DMS114 treated with DMSO at 0.1 percent for 48 hours (cell line): ENCODE data around the gene BMX.

ENCODE experiments used
- DNase-seq: peaks from one replicate; lab custom pipeline; 2025; ENCODE audit not compliant: unreplicated experiment; lab: John Stamatoyannopoulos, UW

BMX gene

DNA sequence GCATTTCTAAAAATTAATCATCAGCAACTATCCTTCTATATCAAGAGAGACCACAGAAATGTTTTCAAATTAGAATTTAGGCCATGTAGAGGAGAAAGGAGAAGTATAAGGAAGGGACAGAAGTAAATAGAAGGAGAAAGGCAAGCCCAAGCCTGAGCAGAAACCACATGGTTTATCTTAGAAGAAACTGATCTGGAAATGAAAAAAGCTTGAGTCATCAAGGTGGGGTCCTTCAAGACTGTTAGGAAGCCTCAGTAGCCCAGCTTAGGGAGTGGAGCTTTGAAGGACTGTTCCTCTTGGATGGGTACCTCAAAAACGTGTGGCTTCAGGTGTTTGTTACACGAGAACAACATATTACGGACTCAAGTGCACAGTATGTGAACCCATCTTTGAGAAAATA is 4.5 kb downstream of the BMX start:
- no peak for DNase-seq

DNA sequence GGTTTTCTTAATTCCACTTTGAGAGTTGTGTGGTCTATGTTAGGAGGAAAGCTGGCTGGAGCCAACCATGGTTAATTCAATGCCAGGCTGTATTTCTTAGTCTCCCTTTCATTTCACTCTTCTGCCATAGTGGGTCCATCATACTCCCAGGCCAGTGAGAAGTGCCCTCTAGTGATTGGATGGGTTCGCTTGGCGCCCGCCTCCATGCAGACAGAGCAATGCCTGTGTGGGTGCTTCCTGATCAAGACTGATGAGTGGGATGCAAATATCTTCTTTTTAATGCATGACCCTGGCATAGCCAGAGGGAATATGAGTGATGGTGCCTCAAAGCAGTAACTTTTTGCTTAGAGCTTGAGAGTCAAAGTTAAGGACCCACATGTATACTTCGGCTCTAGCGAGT is 6.4 kb downstream of the BMX start:
- no peak for DNase-seq

DNA sequence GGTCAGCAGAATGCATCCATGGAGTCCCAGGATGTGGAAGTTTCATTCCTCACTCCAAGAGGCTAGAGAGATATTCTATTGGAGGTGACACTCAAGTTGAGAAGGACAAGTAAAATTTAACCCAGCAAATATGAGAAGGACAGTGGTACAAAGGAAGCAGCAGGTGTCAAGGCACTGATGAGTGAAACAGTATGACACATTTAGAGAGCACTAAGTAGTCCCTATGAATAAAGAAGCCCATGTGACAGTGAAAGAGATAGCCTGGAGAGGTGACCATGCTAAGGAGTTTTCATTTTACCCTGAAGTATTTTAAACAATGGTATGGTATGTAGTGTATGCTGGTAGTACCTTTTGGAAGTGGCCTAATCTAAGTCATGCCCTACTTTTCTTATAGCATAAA is 9.2 kb downstream of the BMX start:
- no peak for DNase-seq

DNA sequence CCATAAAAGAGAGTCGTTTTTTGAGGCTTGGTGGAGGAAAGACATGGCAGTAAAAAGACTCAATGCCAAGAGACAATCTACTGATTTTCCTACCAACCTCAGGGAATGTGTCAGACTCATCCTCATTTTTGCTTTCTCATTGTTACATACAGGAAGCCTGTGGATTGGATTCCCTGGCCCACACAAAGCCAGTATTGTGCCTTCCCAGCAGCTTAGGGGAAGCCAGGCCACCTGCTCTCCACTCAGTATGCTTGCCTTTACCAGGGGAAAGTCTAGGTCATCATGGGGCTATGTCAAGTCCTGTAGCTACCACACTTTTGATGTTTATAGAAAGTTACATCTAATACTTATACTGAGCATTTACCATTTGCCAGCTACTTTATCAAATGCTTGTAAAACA is 11.0 kb downstream of the BMX start:
- no peak for DNase-seq

DNA sequence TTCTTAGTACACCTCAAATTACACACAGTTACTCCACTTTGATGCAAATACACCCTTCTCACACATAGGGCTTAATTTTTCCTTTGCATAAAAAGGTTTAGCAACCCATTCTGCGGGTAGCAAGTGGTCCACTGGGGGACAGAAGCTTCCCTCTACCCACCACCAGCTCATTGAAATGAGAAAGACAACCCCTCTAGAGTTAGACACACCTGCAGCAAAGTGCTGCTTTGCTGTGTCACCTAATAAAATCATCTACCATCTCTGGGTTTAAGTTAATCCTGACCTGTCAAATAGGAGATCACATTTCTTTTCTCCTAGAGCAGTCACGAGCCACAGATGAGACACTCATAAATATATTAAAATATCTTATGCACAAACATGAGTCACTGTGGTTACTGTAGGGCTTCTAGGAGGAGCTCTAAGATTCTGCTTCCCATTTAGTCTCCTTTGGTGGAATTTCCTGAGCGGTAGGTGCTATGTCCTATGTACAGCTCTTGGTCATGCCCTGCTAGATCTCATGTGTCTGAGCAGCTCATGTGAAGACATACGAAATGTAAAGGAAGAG is 11.9 kb downstream of the BMX start:
- no peak for DNase-seq

DNA sequence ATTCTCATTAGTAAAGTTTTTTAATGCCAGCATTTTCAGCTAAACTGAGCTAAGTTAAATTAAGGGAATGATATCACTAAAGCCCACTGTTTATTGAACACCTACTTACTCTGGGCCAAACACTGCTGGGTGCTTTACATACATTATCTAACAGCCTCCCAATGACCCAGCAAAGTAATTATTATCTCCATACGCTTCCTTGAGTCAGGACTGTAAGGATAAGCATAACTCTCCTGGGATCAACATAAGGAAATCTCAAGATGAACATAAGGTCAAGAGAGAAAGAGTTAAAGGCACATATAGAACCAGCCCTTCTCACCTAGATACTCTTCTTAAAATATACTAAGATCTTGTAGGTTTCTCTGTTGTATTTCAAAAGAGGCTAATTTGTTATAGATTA is 13.7 kb downstream of the BMX start:
- no peak for DNase-seq

GRCh38 chrX:15515931-15516330 is 15.3 kb downstream of the BMX start:
- no peak for DNase-seq

DNA sequence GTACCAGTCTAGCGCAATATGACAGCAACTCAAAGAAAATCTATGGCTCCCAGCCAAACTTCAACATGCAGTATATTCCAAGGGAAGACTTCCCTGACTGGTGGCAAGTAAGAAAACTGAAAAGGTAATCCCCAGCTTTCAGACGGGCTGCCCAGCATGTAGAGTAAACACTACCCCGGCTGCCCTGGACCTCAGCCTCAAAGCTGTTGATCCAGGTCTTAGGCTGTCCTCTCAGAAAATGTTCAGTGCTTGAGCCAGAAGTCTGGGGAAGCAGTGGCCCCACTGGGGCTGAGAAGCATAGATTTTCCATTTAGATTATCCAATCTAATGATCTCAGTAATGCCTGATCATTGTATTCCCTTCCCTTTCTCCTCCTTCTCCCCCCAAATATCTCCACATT is 21.9 kb downstream of the BMX start:
- DNase-seq = no peak

DNA sequence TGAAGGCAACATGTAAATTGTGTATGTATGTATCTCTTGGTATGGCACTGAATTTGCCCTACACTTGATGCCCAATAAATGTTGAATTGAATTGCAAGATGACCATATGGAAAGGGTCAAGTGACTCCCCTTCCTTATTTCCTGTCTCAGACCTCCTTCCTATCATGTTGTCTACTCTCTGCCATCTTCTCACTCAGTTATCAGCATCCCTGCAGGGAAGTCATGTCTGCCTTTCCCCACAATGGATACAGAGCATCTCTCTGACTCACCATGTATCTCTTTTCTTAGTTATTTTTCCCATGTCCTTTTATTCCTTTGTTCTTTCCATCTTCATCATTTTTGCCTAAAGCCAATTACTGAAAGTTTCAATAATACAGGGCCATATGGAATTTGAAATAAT is 22.5 kb downstream of the BMX start:
- DNase-seq = no peak

DNA sequence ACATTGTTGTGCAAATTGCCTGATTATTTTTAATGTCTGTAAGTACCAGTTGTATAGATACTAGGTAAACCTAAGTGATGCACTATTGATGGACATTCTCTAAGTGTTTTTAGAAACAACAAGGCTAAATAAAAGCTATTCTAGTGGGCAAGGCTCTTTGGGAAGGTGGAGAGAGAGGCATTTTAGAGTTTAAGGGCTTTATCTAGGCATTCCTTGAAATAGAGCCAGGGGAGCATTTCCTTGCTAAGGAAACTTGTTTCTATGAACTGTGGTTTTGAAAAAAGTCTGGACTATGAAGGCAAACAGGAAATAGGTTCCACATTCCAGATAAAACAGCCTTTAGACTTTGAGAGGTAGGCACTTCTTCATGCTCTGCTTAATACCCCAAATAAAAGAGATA is 23.8 kb downstream of the BMX start:
- no peak for DNase-seq

DNA sequence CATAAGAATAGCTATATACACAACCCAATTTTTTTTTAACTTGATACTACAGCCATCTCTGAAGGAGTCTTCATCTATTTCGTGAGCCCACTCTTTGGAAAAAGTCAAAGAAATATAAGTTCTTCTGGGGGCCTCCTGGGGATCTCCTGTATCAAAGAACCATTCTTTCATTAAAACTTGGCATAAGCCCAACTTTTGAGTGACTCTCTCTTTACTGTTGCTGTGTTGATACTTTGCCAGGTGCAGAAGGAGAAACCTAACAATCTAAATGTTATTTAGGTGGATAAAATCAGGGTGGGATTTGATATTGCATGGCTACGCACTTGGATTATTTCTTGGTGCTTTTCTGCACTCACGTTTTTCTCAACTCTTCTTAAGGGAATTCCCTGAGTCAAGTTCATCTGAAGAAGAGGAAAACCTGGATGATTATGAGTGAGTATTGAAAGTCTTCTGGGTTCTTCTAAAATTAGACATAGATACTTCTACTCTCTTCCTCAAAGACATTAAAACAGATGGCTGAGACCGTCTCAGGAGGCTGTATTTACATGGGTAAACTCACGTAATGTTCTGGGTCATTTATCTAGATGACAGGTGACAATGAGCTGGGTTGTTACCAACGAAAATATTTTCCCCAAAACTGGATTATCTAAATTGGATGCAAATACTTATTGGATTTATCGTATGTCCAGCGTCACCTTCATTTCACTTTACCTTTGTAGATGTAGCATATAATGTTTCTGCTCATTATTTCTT is 25.2 kb downstream of the BMX start:
- DNase-seq = no peak

DNA sequence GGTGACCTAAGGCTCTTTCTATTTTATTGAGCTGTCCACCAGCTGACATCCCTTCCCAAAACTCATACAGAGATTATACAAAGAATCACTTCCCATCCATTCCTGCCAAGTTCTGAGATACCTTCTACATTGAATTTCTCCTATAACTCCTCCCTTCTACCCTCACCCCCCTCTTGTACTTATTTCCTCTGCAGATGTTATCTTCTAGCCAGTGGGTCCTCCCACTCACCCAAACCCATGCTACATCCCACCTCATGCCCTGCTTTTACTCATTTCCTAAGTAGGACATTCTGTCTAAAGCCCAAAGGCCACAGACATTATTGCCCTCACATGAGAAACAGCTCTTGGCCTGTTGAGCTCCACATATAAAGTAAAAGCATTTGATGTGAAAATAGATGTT is 28.6 kb downstream of the BMX start:
- DNase-seq = no peak

GRCh38 chrX:15530318-15530717 is 29.7 kb downstream of the BMX start:
- no peak for DNase-seq

GRCh38 chrX:15546745-15547144 is 46.1 kb downstream of the BMX start:
- DNase-seq = no peak

DNA sequence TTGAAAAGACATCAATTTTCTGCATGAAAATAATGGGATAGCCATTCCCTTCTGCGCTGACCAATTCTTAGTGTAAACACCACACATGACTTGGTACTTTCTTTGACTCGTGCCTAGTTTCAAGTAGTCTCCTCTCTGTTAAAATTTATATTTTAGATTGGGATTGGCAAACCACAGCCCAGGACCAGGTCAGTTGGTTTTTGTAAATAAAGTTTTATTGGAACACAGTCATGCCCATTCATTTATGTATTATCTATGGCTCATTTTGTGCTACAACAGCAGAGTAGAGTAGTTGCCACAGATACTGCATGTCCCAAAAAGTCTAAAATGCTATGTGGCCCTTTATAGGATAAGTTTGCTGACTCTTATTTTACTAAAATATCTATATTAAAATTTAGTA is 46.7 kb downstream of the BMX start:
- DNase-seq = no peak

GRCh38 chrX:15549189-15550012 is 48.8 kb downstream of the BMX start:
- DNase-seq = no peak

DNA sequence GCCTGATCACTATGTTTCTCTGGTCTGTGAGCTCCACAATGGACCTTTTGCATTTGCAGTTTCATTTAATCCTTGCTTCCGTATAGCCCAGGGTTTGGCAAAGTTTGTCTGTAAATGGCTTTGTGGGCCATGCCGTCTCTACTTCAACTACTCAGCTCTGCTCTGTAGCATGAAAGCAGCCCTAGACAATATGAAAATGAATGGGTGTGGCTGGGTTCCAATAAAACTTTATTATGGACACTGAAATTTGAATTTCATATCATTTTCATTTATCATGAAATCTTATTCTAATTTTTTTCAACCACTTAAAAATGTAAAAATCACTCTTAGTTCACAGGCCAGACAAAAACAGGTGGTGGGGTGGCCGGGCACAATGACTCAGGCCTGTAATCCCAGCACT is 58.6 kb downstream of the BMX start:
- DNase-seq = no peak

DNA sequence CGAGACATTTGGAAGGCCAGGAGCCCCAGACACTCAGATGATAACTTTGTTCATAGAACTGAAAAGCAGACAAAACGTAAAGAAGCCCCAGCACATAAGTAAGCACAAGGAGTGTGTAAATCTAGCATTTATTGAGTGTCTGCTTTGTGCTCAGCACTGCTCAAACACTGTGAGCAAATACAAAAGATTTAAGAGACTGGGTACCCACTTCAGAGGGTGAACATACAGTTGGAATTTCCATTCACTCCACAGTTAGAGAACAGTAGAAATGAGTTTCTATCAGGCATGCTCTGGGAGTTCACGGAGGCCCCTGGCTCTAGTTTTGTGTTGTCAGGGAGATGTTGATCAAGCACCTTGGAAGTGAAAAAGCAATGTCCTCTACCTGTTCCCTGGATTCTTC is 60.3 kb downstream of the BMX start:
- no peak for DNase-seq

DNA sequence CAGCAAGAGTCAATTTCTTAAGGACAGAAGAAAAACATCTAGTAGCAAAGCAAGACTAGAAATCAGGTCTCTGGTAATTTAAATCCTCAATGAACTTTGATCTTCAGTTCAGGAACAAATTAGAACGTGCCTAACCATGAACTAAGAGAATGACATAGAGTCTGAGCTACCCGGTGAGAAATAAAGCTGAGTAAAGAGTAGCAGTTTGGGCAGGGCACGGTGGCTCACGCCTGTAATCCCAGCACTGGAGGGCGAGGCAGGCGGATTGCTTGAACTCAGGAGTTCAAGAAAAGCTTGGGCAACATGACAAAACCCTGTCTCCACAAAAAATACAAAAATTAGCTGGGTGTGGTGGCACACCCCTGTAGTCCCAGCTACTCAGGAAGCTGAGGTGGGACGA is 62.4 kb downstream of the BMX start:
- DNase-seq = no peak

DNA sequence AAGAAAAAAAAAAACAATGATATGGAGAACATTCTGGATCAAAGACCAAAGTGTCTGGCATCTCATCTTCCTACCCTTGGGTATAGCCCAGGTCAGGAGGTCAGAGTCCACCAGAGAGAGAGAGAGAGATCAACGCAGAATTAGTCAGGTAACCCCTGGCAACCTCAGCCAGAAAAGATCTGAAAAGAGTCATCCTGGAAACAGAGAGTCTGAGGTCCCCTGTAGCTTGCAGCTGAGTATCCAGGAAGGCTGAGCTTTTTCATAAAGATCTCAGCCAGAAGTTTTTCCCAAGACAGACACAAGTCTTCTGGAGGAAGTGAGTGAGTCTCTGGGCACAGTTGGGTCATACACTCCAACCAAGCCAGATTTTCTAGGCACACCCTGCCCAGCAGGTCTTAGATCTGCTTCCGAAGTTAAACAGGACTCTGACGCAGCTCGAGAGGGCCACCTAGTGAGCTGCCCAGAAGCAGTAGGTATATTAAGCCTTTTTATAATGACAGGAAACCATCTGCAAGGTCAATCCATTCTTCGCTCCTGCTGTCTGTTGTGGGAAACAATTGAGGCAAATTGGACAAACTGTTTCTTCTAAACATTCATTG is 64.5 kb downstream of the BMX start:
- DNase-seq = peak; percentile 11

DNA sequence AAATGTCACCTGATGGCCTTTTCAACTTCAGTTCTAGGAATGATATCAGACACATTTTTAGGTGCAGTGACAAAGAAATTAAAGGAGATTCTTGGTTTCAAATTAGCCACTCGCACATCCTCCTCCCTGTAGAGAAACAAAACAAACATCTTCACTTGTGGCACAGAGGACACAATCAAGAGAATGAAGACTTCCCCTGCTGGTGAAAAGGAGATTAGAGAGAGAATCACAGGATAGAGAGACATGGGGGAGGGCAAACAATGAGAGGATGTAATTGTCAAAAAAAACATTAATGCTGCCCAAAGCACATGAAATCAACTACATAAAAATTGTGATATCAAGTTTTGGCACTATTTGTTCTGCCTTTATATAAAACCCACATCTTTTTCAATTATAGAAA is 65.6 kb downstream of the BMX start:
- no peak for DNase-seq

DNA sequence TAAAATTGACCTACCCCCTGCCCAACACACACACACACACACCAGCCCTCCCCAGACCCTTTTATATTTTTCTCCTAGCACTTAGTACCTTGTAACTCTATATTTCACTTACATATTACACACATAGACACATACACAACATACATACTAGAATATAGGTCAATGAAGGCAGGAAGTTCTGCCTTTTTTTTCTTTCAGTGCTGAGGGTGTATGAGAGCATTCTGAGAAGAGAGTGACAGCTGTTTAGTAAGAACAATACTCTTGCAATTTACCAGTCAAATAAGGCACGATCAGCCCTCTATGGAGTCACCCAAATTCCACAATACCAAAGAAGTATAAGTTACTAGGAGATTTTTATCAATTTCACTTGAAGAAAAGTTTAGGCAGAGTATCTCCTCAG is 66.7 kb downstream of the BMX start:
- DNase-seq = no peak
